Forelimb muscle (tissue), 1 donor: Measurements from ENCODE around the gene ZPR1. TPM values are rescaled to one million over a fixed set of nuclear protein-coding genes. Genes with fewer than 3 reads are reported as not detected.
"Not testable (repeated sequence)": the region's sequence is repeated elsewhere in the genome, so short reads cannot be mapped to it uniquely, and the experiment has no call there.

Experiments
- DNase-seq: peaks from one replicate; pipeline ENCODE4 v3.0.0-alpha.2; 2013; ENCODE audit warnings: low read depth
- polyA plus RNA-seq: library from polyadenylated mRNA; unstranded; fragments of 120-200 nt; gene quantifications from one replicate; pipeline ENCODE4 v1.2.1, GENCODE V29; 2013; ENCODE audit not compliant: insufficient read length

ZPR1 gene
- polyA plus RNA-seq, 1 donor: 40.5 TPM

DNA sequence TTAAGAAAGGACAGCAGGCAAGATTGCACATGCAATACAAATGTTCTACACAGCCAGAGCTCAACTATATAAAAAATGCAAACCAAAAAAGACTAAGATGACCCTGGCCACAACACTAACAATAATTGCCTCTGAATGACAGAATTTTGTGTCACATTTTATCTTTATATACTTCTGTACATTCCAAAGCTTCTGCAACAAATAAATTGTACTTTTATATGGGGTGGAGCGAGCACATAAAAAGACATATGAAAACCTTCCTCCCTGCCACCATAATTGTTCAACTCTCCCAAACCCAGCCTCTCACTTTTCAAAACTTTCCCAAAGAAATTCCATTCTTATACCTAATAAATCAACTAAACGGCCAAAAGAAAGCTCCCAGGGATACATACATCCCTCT lies 25.7 kb downstream of the ZPR1 start:
- DNase-seq: no peak

DNA sequence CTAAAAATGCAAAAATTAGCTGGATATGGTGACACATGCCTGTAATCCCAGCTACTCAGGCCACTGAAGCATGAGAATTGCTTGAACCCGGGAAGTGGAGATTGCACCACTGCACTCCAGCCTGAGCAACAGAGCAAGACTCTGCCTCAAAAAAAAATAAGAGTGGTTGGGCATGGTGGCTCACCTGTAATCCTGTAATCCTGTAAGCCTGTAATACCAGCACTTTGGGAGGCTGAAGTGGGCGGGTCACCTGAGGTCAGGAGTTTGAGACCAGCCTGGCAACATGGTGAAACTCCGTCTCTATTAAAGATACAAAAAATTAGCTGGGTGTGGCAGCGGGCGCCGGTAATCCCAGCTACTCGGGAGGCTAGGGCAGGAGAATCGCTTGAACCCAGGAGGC lies 31.8 kb downstream of the ZPR1 start:
- not testable (repeated sequence) for DNase-seq

DNA sequence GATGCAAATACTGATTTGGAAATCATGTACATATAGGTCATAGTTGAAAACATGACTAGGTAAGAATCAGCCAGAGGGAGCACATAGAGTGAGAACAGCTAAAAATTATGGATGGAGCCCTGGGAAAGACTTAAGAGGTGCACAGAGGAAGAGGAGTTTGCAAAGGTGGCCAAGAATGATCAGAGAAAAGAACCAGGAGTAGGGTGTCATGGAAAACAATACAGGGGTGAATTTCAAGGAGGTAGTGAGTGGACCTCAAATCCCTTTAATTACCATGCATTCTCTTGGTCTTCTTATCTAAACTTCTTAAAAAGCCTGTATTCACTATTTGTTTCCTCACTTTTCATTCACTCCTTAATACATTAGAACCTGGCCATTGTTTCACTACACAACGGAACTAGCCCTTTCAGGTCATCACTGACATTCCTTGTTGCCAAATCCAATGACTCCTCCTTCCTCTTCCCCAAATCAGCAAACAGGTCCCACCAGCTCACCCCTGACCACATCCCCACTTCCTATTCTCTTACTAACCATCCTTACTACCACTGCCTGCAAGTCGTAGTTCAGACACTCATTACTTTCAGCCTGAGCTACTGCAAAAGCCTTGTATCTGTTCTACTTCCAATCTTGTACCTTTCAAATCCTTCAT lies 37.6 kb downstream of the ZPR1 start:
- no peak for DNase-seq

DNA sequence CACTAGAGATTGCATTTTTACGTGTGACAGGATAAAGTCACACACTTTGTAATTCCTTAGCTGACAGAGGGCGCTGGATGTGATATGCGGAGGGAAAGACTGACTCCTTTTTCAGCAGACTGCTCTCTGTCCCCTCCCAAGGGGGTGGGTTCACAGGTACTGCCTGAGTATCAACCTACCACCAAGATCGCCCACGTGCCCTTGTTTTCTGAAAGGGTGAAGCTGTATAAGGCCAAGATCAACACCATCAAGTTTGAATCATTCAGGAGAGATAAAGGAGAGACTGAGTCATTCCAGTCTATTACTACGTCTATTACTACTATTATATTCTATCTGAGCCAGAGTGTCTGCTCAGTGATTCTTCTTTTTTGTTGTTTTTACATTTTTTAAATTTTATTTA lies 45.7 kb downstream of the ZPR1 start:
- no peak for DNase-seq

DNA sequence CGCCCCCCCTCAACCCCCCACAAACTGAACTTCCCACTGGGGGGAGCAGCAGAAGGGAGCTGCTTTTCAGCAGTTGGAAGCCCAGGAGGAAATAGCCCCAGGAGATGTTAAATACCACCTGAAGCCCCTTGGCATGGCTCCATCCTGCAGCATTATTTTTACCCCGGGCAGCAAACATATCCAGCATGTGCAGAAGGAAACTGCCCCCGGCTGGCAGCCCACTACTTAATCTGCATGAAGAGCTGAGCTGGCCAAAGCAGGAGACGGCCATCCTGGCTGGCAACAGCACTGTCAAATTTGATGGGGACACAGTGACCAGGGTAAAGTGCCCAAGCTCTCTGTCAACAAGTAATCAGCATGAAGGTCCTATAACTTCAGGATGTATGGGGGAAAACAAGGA lies 47.1 kb downstream of the ZPR1 start:
- DNase-seq: no peak

DNA sequence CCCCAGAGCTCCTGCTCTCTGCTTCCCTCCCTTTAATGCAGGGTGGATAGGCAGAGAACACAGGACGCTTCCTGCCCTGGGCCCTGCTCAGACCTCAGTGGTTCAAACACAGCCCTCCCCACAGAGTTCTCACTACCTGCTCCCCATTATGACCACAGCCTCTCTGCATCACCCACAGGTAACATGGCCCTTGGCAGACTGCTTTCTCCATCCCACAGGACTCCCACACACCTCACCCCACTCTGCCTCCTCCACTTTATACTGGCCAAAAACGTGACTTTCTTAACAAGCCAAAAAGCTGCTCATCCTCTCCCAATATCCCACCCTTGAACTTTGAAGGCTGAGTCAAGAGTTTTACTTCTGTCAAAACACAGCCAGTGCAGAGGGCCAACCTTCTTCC lies 48.8 kb downstream of the ZPR1 start:
- no peak for DNase-seq

DNA sequence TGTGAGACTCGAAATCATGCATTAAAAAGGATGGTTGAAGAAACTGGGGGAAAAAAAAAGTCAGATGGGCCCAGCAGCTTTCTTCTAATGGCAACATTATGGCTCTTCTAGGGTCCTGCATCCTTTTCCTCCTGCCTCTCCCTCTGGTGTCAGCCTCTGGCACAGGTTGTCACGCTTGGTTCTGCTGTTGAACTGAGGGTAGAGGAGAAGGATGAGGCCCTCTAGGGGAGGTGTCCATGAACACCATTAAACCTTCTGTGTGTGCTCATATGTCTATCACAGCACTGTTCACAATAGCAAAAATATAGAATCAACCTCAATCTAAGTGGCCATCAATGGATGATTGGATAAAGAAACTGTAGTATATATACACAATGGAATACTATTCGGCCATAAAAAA lies 51.1 kb downstream of the ZPR1 start:
- no peak for DNase-seq

DNA sequence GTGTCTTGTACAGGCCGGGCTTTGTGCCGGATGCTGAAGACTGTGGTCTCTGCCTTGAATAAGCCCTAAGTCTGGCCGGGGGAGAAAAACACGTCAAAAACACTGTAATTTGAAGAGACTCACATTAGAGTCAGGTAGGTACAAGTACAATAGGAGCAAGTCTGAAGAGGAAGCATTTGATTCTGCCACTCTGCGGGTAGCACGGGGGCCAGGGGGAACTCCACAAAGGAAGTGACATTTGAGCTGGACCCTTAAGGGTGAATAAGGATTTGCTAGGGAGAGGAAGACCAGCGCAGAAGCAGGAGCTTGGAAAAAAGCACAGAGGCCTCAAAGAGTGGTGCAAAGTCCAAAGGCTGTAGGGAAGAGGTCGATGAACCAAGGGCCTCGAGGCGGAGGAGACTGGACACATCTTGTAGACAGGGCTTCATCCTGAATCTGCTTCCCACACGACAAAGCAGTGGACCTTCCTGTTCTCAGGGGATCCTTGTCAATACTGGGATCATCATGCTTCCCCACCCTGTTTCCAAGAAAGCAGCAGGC lies 53.8 kb downstream of the ZPR1 start:
- no peak for DNase-seq

DNA sequence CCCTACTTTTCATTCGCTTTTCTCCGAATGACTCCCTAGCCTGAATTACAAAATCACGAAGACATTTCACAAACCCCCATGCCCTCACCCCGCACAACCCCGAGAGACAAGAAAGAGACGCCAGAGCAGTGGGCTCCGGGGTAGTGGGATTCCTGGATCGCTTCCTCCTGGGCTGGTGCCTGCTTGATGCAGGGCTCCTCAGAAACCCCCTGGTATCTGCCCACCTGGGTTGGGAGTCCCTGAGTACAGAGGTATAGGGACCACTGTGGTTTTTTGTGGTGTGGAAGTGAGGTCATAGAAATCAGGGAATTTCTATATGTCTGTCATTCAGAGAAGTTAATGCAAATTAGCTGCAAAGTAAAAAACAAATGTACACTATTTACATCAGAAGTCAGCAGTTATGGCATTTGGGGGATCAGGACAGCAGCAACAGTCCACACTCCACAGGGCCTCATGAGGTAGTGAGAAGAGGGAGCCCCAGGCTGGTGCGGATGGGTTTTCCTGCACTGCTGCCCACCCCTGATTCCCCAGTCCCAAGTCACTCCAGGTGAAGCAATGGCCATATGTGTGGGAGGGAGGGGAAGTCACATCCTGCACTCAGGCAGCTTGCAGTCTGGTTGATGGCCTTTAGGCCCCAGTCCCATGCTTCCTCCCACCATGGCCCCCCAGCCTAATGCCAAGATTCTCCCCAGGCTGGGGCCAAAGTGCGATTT lies 54.6 kb downstream of the ZPR1 start:
- DNase-seq: no peak

DNA sequence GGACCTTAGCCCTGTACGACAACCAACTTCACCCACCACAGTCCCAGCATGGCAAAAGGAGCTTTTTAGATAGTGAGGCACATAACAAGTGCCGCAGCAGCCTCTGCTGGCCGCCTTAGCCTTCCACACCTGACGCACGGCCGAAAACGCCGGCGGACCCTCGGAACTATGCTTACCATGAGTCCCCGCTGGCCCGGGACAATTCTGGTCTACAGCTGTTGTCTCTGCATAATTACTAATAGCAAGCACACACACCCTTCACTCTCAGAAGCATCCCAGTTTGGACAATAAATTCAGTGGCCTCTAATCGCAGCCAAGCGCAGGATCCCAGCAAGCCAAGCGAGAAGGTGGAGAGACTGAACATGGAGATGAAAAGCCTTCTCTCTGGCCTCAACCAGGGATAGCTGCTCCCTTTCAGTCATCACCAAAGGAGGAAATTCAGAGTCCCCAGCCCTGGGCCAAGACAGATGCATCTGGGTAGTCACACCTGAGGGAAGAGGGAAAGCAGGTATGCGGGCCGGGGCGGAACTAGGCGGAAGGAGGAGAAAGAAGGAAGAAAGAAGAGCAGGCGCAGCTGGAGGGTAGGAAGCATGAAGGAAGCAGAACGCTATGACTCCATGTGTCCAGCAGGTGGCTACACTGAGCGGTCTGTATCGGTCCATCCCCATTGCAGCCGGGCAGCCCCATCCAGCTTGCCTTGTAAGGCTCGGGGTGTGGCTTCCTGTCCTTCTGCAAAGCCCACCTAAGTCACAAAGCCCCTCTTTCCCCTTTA lies 55.4 kb downstream of the ZPR1 start:
- DNase-seq: peak; percentile 6

DNA sequence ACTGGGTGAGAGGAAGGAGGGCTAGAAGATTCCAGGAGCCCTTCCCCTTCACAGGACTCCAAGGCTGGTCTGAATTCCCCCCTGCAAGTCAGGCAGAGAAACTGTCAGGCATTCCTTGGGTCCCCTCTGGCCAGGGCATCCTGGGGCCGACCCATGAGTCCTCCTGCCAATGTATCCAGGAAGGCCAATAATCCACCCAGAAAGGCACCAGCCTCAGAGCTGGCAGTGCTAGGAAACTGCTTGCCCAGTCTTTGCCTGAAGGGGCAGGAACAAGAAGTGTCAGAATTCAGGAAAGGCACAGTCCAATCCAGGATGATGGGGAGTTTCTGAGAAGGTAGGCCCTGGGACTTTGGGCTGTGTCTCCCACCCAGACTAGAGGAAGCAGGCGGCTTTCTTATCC lies 56.0 kb downstream of the ZPR1 start:
- no peak for DNase-seq

DNA sequence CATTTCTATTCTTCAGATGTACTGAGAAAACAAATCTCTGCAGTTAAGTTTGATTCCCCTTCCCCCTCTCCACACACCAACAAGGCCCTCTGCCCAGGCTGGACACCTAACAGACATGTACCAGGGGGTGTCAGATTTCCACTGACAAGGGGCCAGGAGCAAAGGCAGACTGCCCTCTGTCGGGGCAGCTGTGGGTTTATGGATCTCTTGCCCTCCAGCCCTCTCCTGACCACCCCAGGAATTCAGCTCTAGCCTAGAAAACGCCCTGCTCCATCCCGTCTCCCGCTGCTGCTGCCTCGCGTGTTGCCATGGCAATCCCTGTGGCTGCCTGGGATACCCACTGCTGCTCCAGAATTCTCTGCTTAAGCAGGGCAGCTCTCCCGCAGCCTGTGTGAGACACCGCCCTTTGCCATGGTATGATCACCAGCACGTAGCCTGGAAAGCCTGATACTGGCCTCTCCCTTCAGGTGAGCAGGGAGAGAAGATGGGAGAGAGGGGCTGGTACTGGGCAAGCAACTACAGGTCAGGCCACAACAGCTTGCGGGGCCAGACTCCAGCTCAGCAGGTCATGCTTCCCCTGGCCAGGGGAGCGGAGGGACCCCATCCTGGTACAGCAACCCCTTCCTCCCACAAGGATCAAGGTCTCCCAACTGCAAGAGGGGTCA lies 56.6 kb downstream of the ZPR1 start:
- no peak for DNase-seq

DNA sequence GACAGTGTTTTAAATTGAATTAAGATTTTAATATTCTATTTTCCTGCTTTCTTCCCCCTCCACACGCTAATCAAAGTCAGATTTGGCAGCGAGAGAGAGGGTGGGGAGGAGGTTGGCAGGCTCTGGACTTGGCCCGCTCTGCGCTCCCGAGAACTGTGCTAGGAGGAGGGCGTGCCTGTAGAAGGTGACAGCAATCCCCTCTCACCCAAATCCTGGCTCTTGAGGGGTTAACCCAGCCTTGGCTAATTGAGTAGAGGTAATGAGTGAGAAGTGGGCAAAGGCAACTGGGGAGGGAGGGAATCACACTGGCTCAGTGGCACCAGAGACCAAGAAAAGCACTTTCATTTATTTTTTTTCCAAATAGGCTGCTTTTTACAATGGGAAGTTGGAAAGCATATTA lies 57.2 kb downstream of the ZPR1 start:
- DNase-seq: no peak

DNA sequence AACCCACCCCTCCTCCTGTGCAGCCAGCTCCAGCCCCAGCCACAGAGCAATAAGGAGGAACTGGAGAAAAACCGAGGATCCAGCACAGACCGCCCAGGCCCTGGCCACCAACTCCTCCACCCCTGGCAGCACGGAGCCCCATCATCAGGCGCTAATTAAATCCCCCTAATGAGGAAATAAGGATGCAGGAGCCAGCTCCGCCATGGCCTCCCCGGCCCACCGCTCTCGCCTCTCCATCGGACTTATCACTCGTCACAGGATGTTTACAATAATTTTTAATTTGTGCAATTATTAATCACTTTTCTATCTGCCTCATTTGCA lies 57.6 kb downstream of the ZPR1 start:
- no peak for DNase-seq

DNA sequence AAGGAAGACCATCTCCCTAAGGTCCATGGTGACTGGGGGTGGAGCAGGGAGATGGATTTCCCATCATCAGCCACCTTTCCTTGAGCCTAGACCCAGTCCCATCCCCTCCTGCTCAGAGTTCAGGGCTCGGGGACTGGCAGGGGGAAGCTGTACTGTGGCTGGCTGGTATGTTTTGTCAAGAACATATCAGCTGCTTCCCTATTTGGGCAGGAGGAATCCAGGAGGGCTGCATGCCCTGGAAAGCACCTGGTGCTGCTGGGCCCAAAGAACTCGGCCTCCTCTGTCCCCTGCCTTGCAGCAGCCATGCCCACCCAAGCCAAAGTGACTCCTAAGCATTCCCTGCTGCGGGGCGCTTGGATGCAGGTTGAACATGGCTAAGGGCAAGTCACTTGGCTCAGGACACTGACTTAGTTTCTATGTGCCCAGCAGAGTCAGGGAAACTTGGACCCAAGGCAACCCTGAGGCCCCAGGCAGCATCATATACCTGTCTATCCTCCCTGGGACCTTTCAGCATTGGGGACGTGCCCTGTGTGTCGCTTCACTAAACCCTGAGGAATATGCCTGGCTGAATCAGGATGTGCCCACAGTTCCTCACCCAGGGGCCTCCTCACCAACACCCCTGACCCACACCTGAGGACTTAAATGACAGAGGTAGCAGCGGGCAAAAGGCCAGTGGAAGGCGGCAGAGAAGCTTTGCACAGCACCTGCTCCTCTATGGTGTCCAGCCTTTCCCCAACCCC lies 58.2 kb downstream of the ZPR1 start:
- DNase-seq: no peak

DNA sequence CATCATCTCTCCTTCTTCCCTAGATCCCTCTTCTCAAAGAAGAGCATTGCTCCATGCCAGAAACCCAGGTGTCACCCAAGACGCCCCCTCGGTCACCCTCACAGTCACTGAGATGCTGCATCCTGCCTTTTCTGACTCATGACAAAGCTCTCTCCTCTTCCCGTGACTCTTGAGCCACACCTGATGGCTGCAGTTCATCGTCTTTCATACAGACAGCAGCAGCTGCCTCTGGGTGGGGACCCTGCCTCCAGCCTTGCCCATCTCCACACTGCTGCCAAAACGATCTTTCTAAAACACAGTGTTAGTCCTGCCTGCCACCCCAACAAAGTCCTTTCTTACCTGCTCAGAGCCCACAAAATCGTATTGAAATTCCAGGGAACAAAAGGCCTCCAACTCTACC lies 59.8 kb downstream of the ZPR1 start:
- no peak for DNase-seq

DNA sequence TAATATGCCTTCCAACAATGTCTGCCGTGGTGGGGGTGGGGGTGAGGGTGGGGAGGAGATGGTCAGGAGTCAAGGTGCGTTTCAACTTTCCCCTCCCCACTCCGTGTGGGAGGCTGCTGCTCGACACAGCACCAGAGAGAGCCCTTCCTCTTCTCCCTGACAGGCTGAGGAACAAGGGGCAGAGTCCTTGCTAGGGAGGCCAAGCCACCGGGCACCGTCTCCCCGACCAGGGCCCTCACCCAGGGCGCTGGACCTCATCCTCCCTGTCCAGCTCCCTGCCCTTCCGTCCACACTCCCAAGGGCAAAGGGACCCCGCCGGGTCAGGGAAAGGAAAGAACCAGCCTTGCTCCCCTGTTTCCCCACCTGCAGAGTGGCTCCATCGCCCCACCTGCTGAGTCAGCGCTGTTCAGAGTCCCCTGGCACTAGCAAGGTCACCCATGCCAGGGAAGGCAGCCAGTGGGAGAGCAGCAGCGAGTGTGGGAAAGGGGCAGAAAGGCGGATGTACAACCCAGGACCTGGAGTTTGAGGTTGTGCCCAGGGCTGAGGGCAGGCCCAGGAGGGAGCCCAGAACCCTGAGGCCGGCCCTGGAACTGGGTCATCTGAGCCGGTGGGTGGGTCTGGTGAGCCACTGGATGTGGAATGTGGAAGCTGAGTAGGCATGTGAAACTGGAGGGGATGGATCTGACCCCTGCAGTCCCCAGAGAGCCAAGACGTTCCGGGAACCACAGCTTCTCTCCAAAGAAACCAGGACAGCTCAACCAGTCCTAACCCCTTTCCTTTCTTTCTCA lies 62.2 kb downstream of the ZPR1 start:
- DNase-seq: no peak

DNA sequence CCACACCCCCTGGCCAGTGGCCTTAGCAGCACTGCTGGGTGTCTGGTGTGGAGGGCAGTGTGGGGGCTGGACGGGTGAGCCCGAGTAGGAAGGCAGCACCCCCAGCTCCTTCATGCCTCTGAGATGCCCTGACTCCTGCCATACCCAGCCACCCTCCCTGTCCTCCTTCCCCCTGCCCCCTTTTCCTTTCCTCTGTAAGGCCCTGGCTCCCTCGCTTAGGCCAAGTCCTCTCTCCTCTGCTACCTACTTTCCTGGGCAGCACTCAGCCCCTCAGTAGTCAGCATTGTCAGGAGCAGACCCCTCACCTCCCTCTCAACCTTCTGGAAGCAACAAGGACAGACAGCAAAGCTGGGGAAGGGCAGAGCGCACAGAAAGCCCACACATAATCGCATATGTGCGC lies 63.0 kb downstream of the ZPR1 start:
- no peak for DNase-seq
